H1 (cell line): ENCODE results near the gene NMRAL1. TPM values are rescaled to one million over a fixed set of nuclear protein-coding genes. Genes with fewer than 3 reads are reported as not detected.

Experiments
- CTCF ChIA-PET: fragments of 300-600 bp; sonication (Branson Sonifier 250); formaldehyde crosslinking; loops from one replicate; lab custom pipeline; 2021; ENCODE audit not compliant: partially characterized antibody; lab: Charles Lee
- POLR2A ChIA-PET: fragments of 300-600 bp; sonication (Branson Sonifier 250); formaldehyde crosslinking; loops from one replicate; lab custom pipeline; 2021; ENCODE audit warnings: inconsistent platforms; ENCODE audit not compliant: partially characterized antibody; lab: Charles Lee
- DNase-seq, 2 experiments: peaks; one replicate each; pipeline versions ENCODE4 v3.0.0 to v3.0.0-alpha.2; 2010 to 2022; ENCODE audit warnings: low spot score in 2 of 2, low read depth in 1 of 2, mixed read lengths in 1 of 2
- FAIRE-seq: peaks from 2 replicates; lab custom pipeline; 2011; peaks lifted over from hg19 to GRCh38; lab: Jason Lieb, UNC
- H2AFZ ChIP-seq: 2 replicates; pipeline ENCODE4 v1.8.1; 2012; ENCODE audit warnings: low read length, inconsistent platforms
- H2AK5ac ChIP-seq: 2 replicates; pipeline ENCODE4 v1.6.1; 2013; ENCODE audit warnings: low read depth, low read length
- H2BK120ac ChIP-seq: replicated peaks from 2 replicates; pipeline ENCODE3; 2013; ENCODE audit warnings: low read depth, low read length, inconsistent platforms
- H2BK12ac ChIP-seq: 2 replicates; pipeline ENCODE4 v1.6.1; 2013; ENCODE audit warnings: low read depth, low read length
- H2BK15ac ChIP-seq: 2 replicates; pipeline ENCODE4 v1.6.1; 2013; ENCODE audit warnings: low read length
- H2BK20ac ChIP-seq: 2 replicates; pipeline ENCODE4 v1.6.1; 2013; ENCODE audit warnings: low read length
- H2BK5ac ChIP-seq: 2 replicates; pipeline ENCODE4 v1.6.1; 2013; ENCODE audit warnings: low read depth, low read length
- H3K14ac ChIP-seq: 2 replicates; pipeline ENCODE4 v1.6.1; 2013; ENCODE audit warnings: inconsistent platforms; ENCODE audit not compliant: insufficient read length
- H3K18ac ChIP-seq: 2 replicates; pipeline ENCODE4 v1.6.1; 2013; ENCODE audit warnings: low read length; ENCODE audit errors: extremely low read depth
- H3K23ac ChIP-seq: 2 replicates; pipeline ENCODE4 v1.6.1; 2013; ENCODE audit warnings: inconsistent platforms; ENCODE audit not compliant: insufficient read length
- H3K23me2 ChIP-seq: 2 replicates; pipeline ENCODE4 v1.6.1; 2013; ENCODE audit warnings: low read depth, low read length
- H3K27ac ChIP-seq: 2 replicates; pipeline ENCODE4 v1.6.1; 2011; ENCODE audit warnings: low read depth, low read length, inconsistent platforms
- H3K27me3 ChIP-seq, 4 experiments: replicated peaks in 1 of 4; 1 replicate in 1 of 4; 2 replicates in 3 of 4; pipeline versions ENCODE4 v1.6.1 to v1.8.1; 2011 to 2013; ENCODE audit warnings: low read length in 3 of 4, mild to moderate bottlenecking in 3 of 4, inconsistent platforms in 2 of 4, mixed read lengths in 2 of 4, moderate library complexity in 1 of 4; ENCODE audit not compliant: control insufficient read depth in 3 of 4, insufficient read depth in 3 of 4; ENCODE audit errors: extremely low read depth in 1 of 4
- H3K36me3 ChIP-seq, 4 experiments: 2 replicates each; pipeline versions ENCODE4 v1.6.1 to v1.8.1; 2011 to 2013; ENCODE audit warnings: mild to moderate bottlenecking in 4 of 4, low read length in 3 of 4, moderate library complexity in 2 of 4, control low read depth in 1 of 4, inconsistent platforms in 1 of 4; ENCODE audit not compliant: insufficient read depth in 4 of 4, control insufficient read depth in 2 of 4
- H3K4ac ChIP-seq: replicated peaks from 2 replicates; pipeline ENCODE3; 2013; ENCODE audit warnings: low read length, low read depth, mixed read lengths, inconsistent platforms; ENCODE audit not compliant: insufficient read length
- H3K4me1 ChIP-seq, 4 experiments: replicated peaks in 1 of 4; 1 replicate in 1 of 4; 2 replicates in 3 of 4; pipeline versions ENCODE4 v1.6.1 to v1.8.1; 2011 to 2013; ENCODE audit warnings: low read length in 3 of 4, inconsistent platforms in 2 of 4, mixed read lengths in 1 of 4; ENCODE audit not compliant: insufficient read depth in 4 of 4, control insufficient read depth in 3 of 4
- H3K4me2 ChIP-seq, 2 experiments: 2 replicates each; pipeline versions ENCODE4 v1.6.1 to v1.8.1; 2011 to 2013; ENCODE audit warnings: low read depth in 2 of 2, low read length in 2 of 2, control low read depth in 1 of 2, inconsistent platforms in 1 of 2, mild to moderate bottlenecking in 1 of 2; ENCODE audit not compliant: insufficient read depth in 1 of 2
- H3K4me3 ChIP-seq, 4 experiments: fragments of 200-600, 300-600 bp in 1 of 4; sonication (generic), shearing (Covaris generic), sonication (Bioruptor Twin) in 1 of 4; 2 replicates each; pipeline versions ENCODE4 v1.5.1 to v1.8.1; 2011 to 2016; ENCODE audit warnings: low read length in 4 of 4, low read depth in 3 of 4, control low read depth in 2 of 4, inconsistent platforms in 2 of 4, mild to moderate bottlenecking in 2 of 4, mixed read lengths in 1 of 4, moderate library complexity in 1 of 4; ENCODE audit not compliant: insufficient read depth in 2 of 4; ENCODE audit errors: extremely low read depth in 1 of 4
- H3K56ac ChIP-seq: replicated peaks from 2 replicates; pipeline ENCODE3; 2013; ENCODE audit warnings: low read depth, mild to moderate bottlenecking, mixed read lengths, low read length, inconsistent platforms; ENCODE audit not compliant: insufficient read length
- H3K79me1 ChIP-seq: 2 replicates; pipeline ENCODE4 v1.6.1; 2013; ENCODE audit warnings: low read depth, low read length, control low read depth
- H3K79me2 ChIP-seq, 2 experiments: 2 replicates each; pipeline versions ENCODE4 v1.6.1 to v1.8.1; 2012 to 2013; ENCODE audit warnings: low read length in 2 of 2, mild to moderate bottlenecking in 2 of 2, inconsistent platforms in 1 of 2; ENCODE audit not compliant: insufficient read depth in 2 of 2, control insufficient read depth in 1 of 2
- H3K9ac ChIP-seq, 4 experiments: replicated peaks in 1 of 4; 1 replicate in 1 of 4; 2 replicates in 3 of 4; pipeline versions ENCODE4 v1.6.1 to v1.8.1; 2011 to 2013; ENCODE audit warnings: low read depth in 3 of 4, low read length in 3 of 4, control low read depth in 2 of 4, mild to moderate bottlenecking in 2 of 4, moderate library complexity in 2 of 4, inconsistent platforms in 1 of 4; ENCODE audit errors: extremely low read depth in 1 of 4
- H3K9me3 ChIP-seq, 2 experiments: 2 replicates each; pipeline versions ENCODE4 v1.6.1 to v1.8.1; 2012 to 2013; ENCODE audit warnings: mild to moderate bottlenecking in 2 of 2, moderate library complexity in 2 of 2, control low read depth in 1 of 2, inconsistent platforms in 1 of 2, low read depth in 1 of 2, low read length in 1 of 2, mixed read lengths in 1 of 2; ENCODE audit not compliant: insufficient read depth in 2 of 2
- H4K20me1 ChIP-seq, 2 experiments: replicated peaks in 1 of 2; 2 replicates each; pipeline versions ENCODE3 to v1.8.1; 2011 to 2013; ENCODE audit warnings: inconsistent platforms in 2 of 2, low read length in 2 of 2, mild to moderate bottlenecking in 1 of 2; ENCODE audit not compliant: insufficient read depth in 2 of 2, control insufficient read depth in 1 of 2
- H4K5ac ChIP-seq: 2 replicates; pipeline ENCODE4 v1.6.1; 2013; ENCODE audit warnings: low read length, low read depth, mixed read lengths, inconsistent platforms; ENCODE audit not compliant: insufficient read length
- H4K8ac ChIP-seq: 2 replicates; pipeline ENCODE4 v1.8.0; 2013; ENCODE audit warnings: mild to moderate bottlenecking, moderate library complexity, low read length, inconsistent platforms; ENCODE audit not compliant: insufficient read depth; ENCODE audit errors: extremely low read depth
- H4K91ac ChIP-seq: replicated peaks from 2 replicates; pipeline ENCODE3; 2013; ENCODE audit warnings: low read length, mixed read lengths, inconsistent platforms; ENCODE audit not compliant: insufficient read length
- BACH1 ChIP-seq: IDR thresholded peaks from 2 replicates; pipeline ENCODE4 v1.6.1; 2012; ENCODE audit warnings: low read length, improper control_type of control experiment
- CTBP2 ChIP-seq: IDR thresholded peaks from 2 replicates; pipeline ENCODE4 v1.7.0; 2011; ENCODE audit warnings: borderline replicate concordance, mild to moderate bottlenecking, moderate library complexity, mixed read lengths, low read length; ENCODE audit not compliant: insufficient read depth, insufficient read length
- KDM1A ChIP-seq: fragments of 200-600, 300-600 bp; sonication (generic); IDR thresholded peaks from 2 replicates; pipeline ENCODE4 v1.7.1; 2016; ENCODE audit warnings: mild to moderate bottlenecking, low read length, borderline replicate concordance
- MAFK ChIP-seq: IDR thresholded peaks from 2 replicates; pipeline ENCODE4 v1.6.1; 2012; ENCODE audit warnings: low read depth, mild to moderate bottlenecking, improper control_type of control experiment, low read length
- POLR2AphosphoS5 ChIP-seq: IDR thresholded peaks from 2 replicates; pipeline ENCODE4 v1.6.1; 2011; ENCODE audit warnings: low read depth, low read length
- POU5F1 ChIP-seq: IDR thresholded peaks from 2 replicates; pipeline ENCODE4 v1.6.1; 2011; ENCODE audit warnings: low read depth, mild to moderate bottlenecking, low read length, moderate library complexity
- RNF2 ChIP-seq: fragments of 200-900, 300-1000 bp; sonication (generic); IDR thresholded peaks from 2 replicates; pipeline ENCODE4 v1.7.1; 2016; ENCODE audit warnings: borderline replicate concordance, low read depth, mild to moderate bottlenecking, antibody characterized with exemption, low read length; ENCODE audit not compliant: poor library complexity, severe bottlenecking; ENCODE audit errors: missing control alignments
- TCF12 ChIP-seq: IDR thresholded peaks from 2 replicates; pipeline ENCODE4 v1.6.1; 2011; ENCODE audit warnings: low read depth, mild to moderate bottlenecking, low read length
- TEAD4 ChIP-seq: IDR thresholded peaks from 2 replicates; pipeline ENCODE4 v1.6.1; 2012; ENCODE audit warnings: low read depth, low read length, inconsistent platforms, mixed read lengths
- YY1 ChIP-seq: IDR thresholded peaks from 2 replicates; pipeline ENCODE4 v1.6.1; 2011; ENCODE audit warnings: low read depth, mild to moderate bottlenecking, low read length
- WGBS, 2 experiments: shearing (Covaris generic) in 1 of 2; methylation state at CpG; one replicate each; pipeline versions ENCODE4 v1.1.6 to v1.1.7; 2013 to 2015; ENCODE audit warnings: low lambda C conversion rate in 2 of 2, mixed read lengths in 2 of 2, inconsistent platforms in 1 of 2, low coverage in 1 of 2, missing lambda C conversion rate in 1 of 2; ENCODE audit not compliant: insufficient replicate concordance in 2 of 2, insufficient coverage in 1 of 2, insufficient read length in 1 of 2; ENCODE audit errors: extremely low coverage in 1 of 2, missing lambda C conversion rate in 1 of 2; 5-methylcytosine and 5-hydroxymethylcytosine counted together
- polyA plus RNA-seq, 7 experiments: library from polyadenylated mRNA; depleted of rRNA in 3 of 7; stranded (reverse) in 5 of 7; unstranded in 2 of 7; fragments of >200 nt in 5 of 7; fragments of 200-250 nt in 2 of 7; gene quantifications; 1 replicate in 5 of 7; 2 replicates in 1 of 7; 4 replicates in 1 of 7; pipeline versions ENCODE4 v1.2.1 to v1.2.3, GENCODE V29; 2011 to 2013; ENCODE audit warnings: missing spikeins in 2 of 7, mixed read lengths in 2 of 7
- total RNA-seq: library from RNA; stranded (reverse); fragmentation: NEBNext Ultra II Directional; extraction: Animal tissue kit (Norgen Biotek cat#: 25700); gene quantifications from 2 replicates; pipeline ENCODE4 v1.2.1, GENCODE V29; 2021

NMRAL1 gene
- total and polyA plus RNA-seq, 2 of the 8 experiments (the other 6 are each of a cell fraction or from before 2014, with no cell fraction given): 66.8 to 143 TPM

GRCh38 chr16:4412854-4413253 is 61.6 kb downstream of the NMRAL1 start:
- CTCF ChIA-PET: interaction anchor here (0.8 to 17.2 kb wide), 5 partner anchors 9 to 123 kb away, joined by 3 to 659 read pairs (median 4); partner anchors contain the start of gene PAM16

More at GRCh38 chr16:4412854-4413253, 61.6 kb downstream of the NMRAL1 start:
- Histone ChIP-seq H3K79me2 (no peaks in the 10 kb centered on the region), H3K79me1 (0 out of 2 replicates have a peak, but pooled peaks cover 3% of the 10 kb centered on the region), H3K4ac (no peak overlapping the region), H3K4me2 (no peak overlapping the region), H3K23ac (no peak overlapping the region), H4K8ac (no peak overlapping the region), H3K27me3 (no peaks in the 10 kb centered on the region), H3K4me1 (peaks cover 2 to 11% (median 4%) of the 10 kb centered on the region in 4 experiments; a peak in 6 of 7 replicates), H3K23me2 (peaks cover 9% of the 10 kb centered on the region; the same call in 1 of the 2 replicates), H2BK12ac (no peak overlapping the region), H3K18ac (no peak overlapping the region), H3K14ac (no peak overlapping the region), H3K56ac (no peak overlapping the region), H4K5ac (no peak overlapping the region), H3K4me3 (no peak overlapping the region), H2BK15ac (no peak overlapping the region), H3K9ac (no peak overlapping the region), H4K20me1 (peaks cover 0 to 12% of the 10 kb centered on the region in 2 experiments), H3K36me3 (no peaks in the 10 kb centered on the region; a peak in 1 of 8 replicates), H2BK20ac (no peak overlapping the region), H3K9me3 (no peaks in the 10 kb centered on the region), H2AK5ac (no peak overlapping the region), H3K27ac (no peak overlapping the region), H4K91ac (no peak overlapping the region), H2BK5ac (no peak overlapping the region), H2BK120ac (no peak overlapping the region), H2AFZ (no peak overlapping the region)
- 82% methylated on average over 4 of the region's 4 CpGs; no CpG with 5 or more reads in 1 of the 2 experiments for WGBS, 2 experiments
- no peak for DNase-seq
- TF ChIP-seq POLR2AphosphoS5: no peak
- TF ChIP-seq RNF2: no peak
- TF ChIP-seq POU5F1: no peak
- TF ChIP-seq CTBP2: no peak
- no peak for TF ChIP-seq YY1
- TF ChIP-seq TCF12: no peak
- TF ChIP-seq TEAD4: no peak
- no peak for TF ChIP-seq MAFK
- no peak for TF ChIP-seq KDM1A
- TF ChIP-seq BACH1: no peak
- POLR2A ChIA-PET: interaction anchor here (1.1 kb wide), 1 partner anchor 8 kb away, joined by 3 read pairs; no protein-coding TSS in a partner anchor
- FAIRE-seq: no peak
